H1 (cell line): ENCODE measurements around the gene LSM4. TPM values are rescaled to one million over a fixed set of nuclear protein-coding genes. Genes with fewer than 3 reads are reported as not detected.

Experiments
- BRCA1 ChIP-seq: IDR thresholded peaks from 2 replicates; pipeline ENCODE4 v1.6.1; 2012; ENCODE audit warnings: low read depth, low read length, improper control_type of control experiment
- CBX5 ChIP-seq: fragments of 300-800, 300-1000 bp; sonication (generic); IDR thresholded peaks from 2 replicates; pipeline ENCODE4 v1.7.1; 2016; ENCODE audit warnings: antibody characterized with exemption, low read length, low read depth
- CBX8 ChIP-seq: fragments of 300-800, 300-1000 bp; sonication (generic); IDR thresholded peaks from 2 replicates; pipeline ENCODE4 v1.7.1; 2016; ENCODE audit warnings: low read depth, low read length, borderline replicate concordance
- CTCF ChIP-seq, 3 experiments: IDR thresholded peaks; 1 replicate in 2 of 3; 2 replicates in 1 of 3; pipeline versions ENCODE4 v1.5.1 to v1.6.1; 2011; ENCODE audit warnings: low read length in 3 of 3, mild to moderate bottlenecking in 3 of 3, inconsistent platforms in 2 of 3, low read depth in 1 of 3, moderate library complexity in 1 of 3; ENCODE audit not compliant: insufficient read depth in 1 of 3; ENCODE audit errors: control extremely low read depth in 1 of 3
- EGR1 ChIP-seq: IDR thresholded peaks from 2 replicates; pipeline ENCODE4 v1.6.1; 2011; ENCODE audit warnings: low read depth, low read length, borderline replicate concordance
- EZH2 ChIP-seq: fragments of 200-600 bp; sonication (generic); IDR thresholded peaks from 2 replicates; pipeline ENCODE4 v1.7.1; 2012; ENCODE audit warnings: low read depth, mild to moderate bottlenecking, moderate library complexity, low read length, inconsistent platforms; ENCODE audit not compliant: severe bottlenecking
- KDM1A ChIP-seq: fragments of 200-600, 300-600 bp; sonication (generic); IDR thresholded peaks from 2 replicates; pipeline ENCODE4 v1.7.1; 2016; ENCODE audit warnings: mild to moderate bottlenecking, low read length, borderline replicate concordance
- TAF1 ChIP-seq: IDR thresholded peaks from 2 replicates; pipeline ENCODE4 v1.6.1; 2011; ENCODE audit warnings: mild to moderate bottlenecking, low read depth, low read length
- ZNF274 ChIP-seq: IDR thresholded peaks from 2 replicates; pipeline ENCODE4 v1.7.0; 2012; ENCODE audit warnings: low read length, borderline replicate concordance; ENCODE audit errors: extremely low read depth
- polyA plus RNA-seq, 7 experiments: library from polyadenylated mRNA; depleted of rRNA in 3 of 7; stranded (reverse) in 5 of 7; unstranded in 2 of 7; fragments of >200 nt in 5 of 7; fragments of 200-250 nt in 2 of 7; gene quantifications; 1 replicate in 5 of 7; 2 replicates in 1 of 7; 4 replicates in 1 of 7; pipeline versions ENCODE4 v1.2.1 to v1.2.3, GENCODE V29; 2011 to 2013; ENCODE audit warnings: missing spikeins in 2 of 7, mixed read lengths in 2 of 7
- total RNA-seq: library from RNA; stranded (reverse); fragmentation: NEBNext Ultra II Directional; extraction: Animal tissue kit (Norgen Biotek cat#: 25700); gene quantifications from 2 replicates; pipeline ENCODE4 v1.2.1, GENCODE V29; 2021

The LSM4 gene
- total and polyA plus RNA-seq, 2 of the 8 experiments (the other 6 are each of a cell fraction or from before 2014, with no cell fraction given): 302 to 319 TPM

- TF ChIP-seq ZNF274 (no peak), CBX8 (no peak), CTCF (IDR thresholded peaks at IDR 0.05; ENCODE audit: control extremely low read depth in 1 of 3, insufficient read depth in 1 of 3, low read depth in 1 of 3, low read length in 3 of 3) (no peak), KDM1A (no peak), BRCA1 (no peak), CBX5 (no peak), TAF1 (no peak), EGR1 (no peak), EZH2 (no peak)
- TF ChIP-seq, all 59 proteins: peak for 0
Observed at GRCh38 chr19:18319591-18320135, 3.2 kb downstream of the LSM4 start (continued).
